ENCODE measurements around the gene SNX1.

SNX1 gene

DNA sequence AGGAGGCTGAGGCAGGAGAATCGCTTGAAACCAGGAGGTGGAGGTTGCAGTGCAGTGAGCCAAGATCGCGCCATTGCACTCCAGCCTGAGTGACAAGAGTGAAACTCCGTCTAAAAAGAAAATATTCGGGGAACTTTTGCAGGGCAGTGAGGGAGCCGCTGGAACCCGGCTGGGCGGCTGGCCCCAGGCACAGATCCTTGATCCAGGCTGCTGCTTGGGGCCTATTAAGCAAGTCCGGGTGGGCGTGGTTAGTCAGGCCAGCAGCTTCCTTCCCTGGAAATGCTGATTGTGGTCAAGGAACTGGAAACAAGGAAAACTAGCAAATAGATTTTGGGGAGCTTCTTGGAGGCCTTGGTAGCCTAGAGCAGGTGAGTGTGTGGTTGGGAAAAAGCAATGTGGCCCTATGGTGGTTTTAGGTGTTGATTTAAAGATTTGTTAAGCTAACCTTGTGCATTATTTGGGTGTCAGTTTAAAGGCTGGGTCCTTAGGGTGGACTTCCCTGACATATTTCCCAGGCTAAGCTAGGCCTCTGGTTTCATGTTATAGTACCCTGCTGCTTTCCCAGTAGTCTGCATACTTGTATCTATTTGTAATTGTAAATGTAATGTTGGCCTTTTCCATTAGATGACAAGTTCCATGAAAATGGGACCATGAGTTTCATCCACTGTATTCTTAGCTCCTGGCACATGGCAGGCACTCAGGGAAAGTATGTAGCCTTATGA is 38.0 kb downstream of the SNX1 start:
- Histone ChIP-seq H3K36me3 (ENCODE audit: insufficient read depth, low read length) (peaks cover 86% of the 10 kb centered on the region), H3K4me1 (ENCODE audit: insufficient read depth, low read length) (no peaks in the 10 kb centered on the region), H3K9me3 (ENCODE audit: low read length) (no peaks in the 10 kb centered on the region), H3K27me3 (ENCODE audit: insufficient read depth, low read length) (no peaks in the 10 kb centered on the region), H2AFZ (ENCODE audit: low read depth, low read length) (no peak overlapping the region), H3K4me3 (ENCODE audit: low read length) (no peak overlapping the region)

DNA sequence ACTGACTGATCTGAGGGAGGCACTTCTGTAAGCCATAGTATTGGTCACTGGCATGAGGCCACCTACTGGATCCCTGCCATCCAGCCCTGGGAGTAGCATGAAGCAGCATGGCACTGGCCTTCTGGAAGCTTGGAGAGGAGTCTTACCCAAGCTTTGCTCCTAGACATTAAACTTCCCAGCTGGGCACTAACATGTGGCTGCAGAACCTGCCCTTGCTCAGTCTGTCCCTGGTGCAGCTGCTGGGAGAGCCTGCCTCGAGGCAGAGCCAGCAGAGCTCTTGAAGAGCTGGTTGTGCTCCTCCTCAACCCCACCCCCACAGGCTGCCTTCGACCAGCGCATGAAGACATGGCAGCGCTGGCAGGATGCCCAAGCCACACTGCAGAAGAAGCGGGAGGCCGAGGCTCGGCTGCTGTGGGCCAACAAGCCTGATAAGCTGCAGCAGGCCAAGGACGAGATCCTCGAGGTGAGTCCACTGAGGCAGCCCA is 38.6 kb downstream of the SNX1 start:
- no peak overlapping the region for H3K4me3 ChIP-seq (ENCODE audit: low read length)
- no peak overlapping the region for H2AFZ ChIP-seq (ENCODE audit: low read depth, low read length)
- H3K36me3 ChIP-seq (ENCODE audit: insufficient read depth, low read length): peaks cover 83% of the 10 kb centered on the region
- H3K9me3 ChIP-seq (ENCODE audit: low read length): no peaks in the 10 kb centered on the region
- H3K4me1 ChIP-seq (ENCODE audit: insufficient read depth, low read length): no peaks in the 10 kb centered on the region
- no peaks in the 10 kb centered on the region for H3K27me3 ChIP-seq (ENCODE audit: insufficient read depth, low read length)

DNA sequence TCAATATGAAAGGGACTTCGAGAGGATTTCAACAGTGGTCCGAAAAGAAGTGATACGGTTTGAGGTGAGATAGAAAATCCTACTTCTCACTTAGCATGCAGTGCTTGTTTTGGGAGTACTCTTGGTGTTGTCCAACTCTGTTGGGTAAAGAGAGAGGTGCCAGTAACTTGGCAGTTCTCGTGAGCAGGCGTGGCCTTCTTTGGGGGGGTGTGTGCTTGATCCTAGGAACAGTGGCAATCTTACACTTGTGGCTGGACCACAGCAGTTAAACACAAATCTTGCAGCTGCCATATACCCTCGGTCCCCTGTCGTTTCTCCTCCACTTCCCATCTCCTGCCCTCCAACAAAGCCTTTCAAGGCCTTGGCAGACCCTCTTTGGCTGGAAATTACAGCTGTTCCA is 40.6 kb downstream of the SNX1 start:
- H3K36me3 ChIP-seq (ENCODE audit: insufficient read depth, low read length): peaks cover 72% of the 10 kb centered on the region
- no peaks in the 10 kb centered on the region for H3K4me1 ChIP-seq (ENCODE audit: insufficient read depth, low read length)

DNA sequence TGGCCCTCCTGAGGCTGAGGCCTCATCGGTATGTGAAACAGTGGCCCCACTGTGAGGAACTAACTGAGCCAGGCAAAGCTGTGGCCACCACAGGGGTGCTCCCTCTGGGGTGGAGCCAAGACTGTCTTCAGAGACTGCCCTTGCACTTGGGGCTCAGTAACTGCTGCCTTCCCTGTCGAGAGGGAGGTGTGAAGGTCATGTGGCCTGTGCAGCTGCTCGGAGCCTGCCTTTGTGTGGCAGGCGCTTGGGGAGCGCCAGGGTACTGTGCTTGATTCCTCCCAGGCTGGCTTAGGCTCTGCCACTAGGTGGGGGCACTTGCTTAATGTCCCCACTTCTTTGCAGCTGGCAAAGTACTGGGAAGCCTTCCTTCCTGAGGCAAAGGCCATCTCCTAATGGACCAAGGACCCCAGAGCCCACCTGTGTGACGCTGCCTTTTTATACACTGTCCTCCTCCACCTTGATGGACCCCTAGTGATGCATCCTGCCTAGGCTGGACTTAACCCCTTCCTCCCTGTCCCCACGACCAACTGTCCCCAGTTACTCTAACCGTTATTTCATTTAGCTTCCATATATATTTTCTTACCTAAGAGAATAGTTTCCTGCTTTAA is 41.5 kb downstream of the SNX1 start:
- Histone ChIP-seq H3K4me3 (ENCODE audit: low read length) (no peak overlapping the region), H3K4me1 (ENCODE audit: insufficient read depth, low read length) (no peaks in the 10 kb centered on the region), H3K9me3 (ENCODE audit: low read length) (no peaks in the 10 kb centered on the region), H3K36me3 (ENCODE audit: insufficient read depth, low read length) (peaks cover 70% of the 10 kb centered on the region), H3K27me3 (ENCODE audit: insufficient read depth, low read length) (no peaks in the 10 kb centered on the region), H2AFZ (ENCODE audit: low read depth, low read length) (no peak overlapping the region)

More for the DNA sequence above, 40.6 kb downstream of the SNX1 start:
- H2AFZ ChIP-seq (ENCODE audit: low read depth, low read length): no peak overlapping the region
- H3K4me3 ChIP-seq (ENCODE audit: low read length): no peak overlapping the region
- no peaks in the 10 kb centered on the region for H3K9me3 ChIP-seq (ENCODE audit: low read length)
- no peaks in the 10 kb centered on the region for H3K27me3 ChIP-seq (ENCODE audit: insufficient read depth, low read length)

DNA sequence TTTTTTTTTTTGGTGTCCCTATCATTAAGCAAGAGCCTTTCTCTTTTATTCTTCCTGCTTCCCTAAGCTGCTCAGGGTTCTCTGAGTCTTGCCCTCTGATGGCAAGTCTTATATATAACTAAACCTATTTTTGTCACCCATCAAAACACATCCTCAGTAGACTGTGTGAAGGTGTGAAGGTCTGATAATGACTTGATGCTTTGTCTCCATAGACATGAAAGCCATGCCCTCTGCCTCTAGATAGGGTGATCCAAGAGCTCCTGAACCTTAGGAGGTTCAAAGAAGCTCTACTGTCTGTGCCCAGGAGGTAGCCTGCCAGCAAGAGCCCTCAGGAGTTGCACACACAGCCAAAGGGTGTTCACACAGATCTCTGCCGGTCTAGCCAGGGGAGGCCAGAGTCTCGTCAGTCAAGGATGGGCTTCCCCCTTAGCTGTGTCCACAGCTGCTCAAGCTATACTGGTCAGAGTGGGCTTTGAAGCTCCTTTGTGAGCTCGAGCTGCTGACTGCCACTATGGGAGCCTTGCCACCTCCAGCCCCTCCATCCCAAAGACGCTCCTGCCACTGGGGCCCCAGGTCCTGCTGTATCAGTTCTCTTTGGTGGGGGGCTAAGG is 42.7 kb downstream of the SNX1 start:
- H2AFZ ChIP-seq (ENCODE audit: low read depth, low read length): no peak overlapping the region
- no peaks in the 10 kb centered on the region for H3K4me1 ChIP-seq (ENCODE audit: insufficient read depth, low read length)
- peaks cover 69% of the 10 kb centered on the region for H3K36me3 ChIP-seq (ENCODE audit: insufficient read depth, low read length)
- H3K4me3 ChIP-seq (ENCODE audit: low read length): no peak overlapping the region
- no peaks in the 10 kb centered on the region for H3K27me3 ChIP-seq (ENCODE audit: insufficient read depth, low read length)
- H3K9me3 ChIP-seq (ENCODE audit: low read length): no peaks in the 10 kb centered on the region

DNA sequence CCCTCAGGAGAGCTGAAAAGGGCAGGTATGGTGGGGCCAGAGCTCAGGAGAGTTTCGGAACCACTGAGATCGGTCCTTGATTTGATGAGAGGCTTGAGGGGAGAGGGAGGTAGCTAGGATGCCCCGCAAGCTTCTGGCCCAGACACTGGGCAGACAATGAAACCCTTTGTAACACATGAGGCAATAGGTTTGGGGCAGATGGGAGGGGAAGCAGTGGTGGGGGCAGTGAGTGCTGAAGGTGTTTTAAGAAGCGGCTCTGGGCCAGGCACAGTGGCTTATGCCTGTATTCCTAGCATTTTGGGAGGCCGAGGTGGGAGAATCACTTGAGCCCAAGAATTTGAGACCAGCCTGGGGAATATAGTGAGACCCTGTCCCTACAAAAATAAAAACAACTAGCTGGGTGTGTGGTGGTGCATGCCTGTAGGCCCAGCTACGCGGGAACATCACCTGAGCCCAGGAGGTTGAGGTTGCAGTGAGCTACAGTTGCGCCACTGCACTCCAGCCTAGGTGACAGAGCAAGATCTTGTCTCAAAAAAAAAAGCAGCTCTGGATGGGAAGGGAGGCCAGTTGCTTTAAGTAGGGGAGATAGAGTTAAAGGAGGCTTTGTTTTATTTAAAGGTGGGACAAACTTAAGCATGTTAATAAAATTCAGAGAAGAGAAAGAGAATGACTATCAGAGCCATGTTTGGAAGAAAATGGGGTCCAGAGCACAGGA is 46.2 kb downstream of the SNX1 start:
- H3K4me3 ChIP-seq (ENCODE audit: low read length): no peak overlapping the region
- H2AFZ ChIP-seq (ENCODE audit: low read depth, low read length): no peak overlapping the region
- H3K4me1 ChIP-seq (ENCODE audit: insufficient read depth, low read length): no peaks in the 10 kb centered on the region
- H3K9me3 ChIP-seq (ENCODE audit: low read length): no peaks in the 10 kb centered on the region
- H3K27me3 ChIP-seq (ENCODE audit: insufficient read depth, low read length): no peaks in the 10 kb centered on the region
- H3K36me3 ChIP-seq (ENCODE audit: insufficient read depth, low read length): peaks cover 56% of the 10 kb centered on the region

DNA sequence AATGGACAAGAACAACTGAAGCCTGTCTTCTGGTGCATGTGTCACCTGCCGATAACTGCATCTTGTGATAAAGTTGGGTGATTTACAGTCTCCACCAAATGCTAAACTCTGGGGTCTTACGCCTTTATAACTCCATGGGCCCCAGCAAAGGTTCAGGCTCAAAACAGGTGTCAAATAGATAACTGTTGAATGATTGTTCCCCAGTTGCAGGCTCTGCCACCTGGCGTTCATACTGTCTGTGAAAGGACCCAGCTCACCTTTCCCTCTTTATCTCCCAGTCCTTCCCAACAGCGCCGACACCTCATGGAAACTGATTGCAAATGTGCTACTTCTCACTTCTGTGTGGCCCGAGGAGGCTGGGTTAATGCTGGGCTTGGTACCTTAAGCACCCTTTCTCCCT is 47.5 kb downstream of the SNX1 start:
- H2AFZ ChIP-seq (ENCODE audit: low read depth, low read length): no peak overlapping the region
- no peaks in the 10 kb centered on the region for H3K4me1 ChIP-seq (ENCODE audit: insufficient read depth, low read length)
- no peaks in the 10 kb centered on the region for H3K27me3 ChIP-seq (ENCODE audit: insufficient read depth, low read length)
- H3K4me3 ChIP-seq (ENCODE audit: low read length): no peak overlapping the region
- no peaks in the 10 kb centered on the region for H3K9me3 ChIP-seq (ENCODE audit: low read length)
- peaks cover 43% of the 10 kb centered on the region for H3K36me3 ChIP-seq (ENCODE audit: insufficient read depth, low read length)

DNA sequence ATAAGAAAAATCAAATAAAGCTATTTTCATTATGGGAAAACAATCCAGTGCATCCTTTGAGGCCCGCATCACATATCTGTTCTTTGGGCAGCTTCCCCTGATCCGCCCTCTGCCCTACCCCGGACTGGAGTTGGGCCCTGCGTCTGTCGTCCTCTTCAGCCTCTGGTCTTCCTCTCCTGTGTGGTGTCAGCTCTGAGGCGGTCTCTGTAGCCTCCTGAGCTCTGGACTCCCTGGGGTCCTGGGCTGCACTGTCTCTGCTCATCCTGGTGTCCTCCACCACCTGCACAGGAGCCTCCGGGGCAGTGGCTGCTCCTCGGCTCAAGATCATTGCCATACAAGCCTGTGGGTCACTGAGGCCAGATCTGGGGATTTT is 48.4 kb downstream of the SNX1 start:
- no peaks in the 10 kb centered on the region for H3K9me3 ChIP-seq (ENCODE audit: low read length)

DNA sequence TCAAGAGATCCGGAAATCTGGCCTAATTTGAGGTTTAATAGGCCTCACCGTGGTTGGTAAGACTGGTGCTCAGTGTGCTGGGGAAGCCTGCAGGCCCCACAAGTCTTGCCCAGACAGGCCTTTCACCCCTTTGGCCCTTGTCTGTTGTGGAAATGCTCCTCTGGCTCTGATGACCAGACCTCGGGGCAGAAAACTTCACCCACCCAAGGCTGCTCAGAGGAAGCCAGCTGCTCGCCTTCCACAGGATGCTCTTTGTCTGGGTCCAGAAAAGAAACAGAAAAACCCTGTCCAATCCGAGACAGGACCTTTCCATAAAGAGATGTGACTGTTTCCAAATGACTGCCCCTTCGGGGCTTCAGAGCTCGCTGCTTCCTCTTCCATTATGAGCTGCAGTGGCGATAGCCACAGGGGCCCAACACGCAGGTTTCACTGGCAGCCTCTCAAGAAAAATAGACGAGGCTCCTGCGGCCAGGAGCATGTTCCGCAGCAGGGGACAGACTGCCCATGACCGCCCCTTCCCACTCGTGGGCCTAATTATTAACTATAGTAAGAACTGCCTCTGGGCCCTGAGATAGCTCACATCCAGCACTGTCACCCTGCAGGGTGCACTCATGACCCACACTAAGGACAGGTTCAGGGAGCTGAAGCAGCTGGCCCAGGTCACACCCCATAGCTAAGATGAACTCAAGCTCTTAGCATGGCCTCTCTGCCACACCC is 48.9 kb downstream of the SNX1 start:
- H3K27me3 ChIP-seq (ENCODE audit: insufficient read depth, low read length): no peaks in the 10 kb centered on the region
- H3K4me1 ChIP-seq (ENCODE audit: insufficient read depth, low read length): no peaks in the 10 kb centered on the region
- H2AFZ ChIP-seq (ENCODE audit: low read depth, low read length): no peak overlapping the region
- no peaks in the 10 kb centered on the region for H3K9me3 ChIP-seq (ENCODE audit: low read length)
- H3K36me3 ChIP-seq (ENCODE audit: insufficient read depth, low read length): peaks cover 37% of the 10 kb centered on the region
- no peak overlapping the region for H3K4me3 ChIP-seq (ENCODE audit: low read length)

More for the DNA sequence above, 48.4 kb downstream of the SNX1 start:
- Histone ChIP-seq H3K4me3 (ENCODE audit: low read length) (no peak overlapping the region), H3K4me1 (ENCODE audit: insufficient read depth, low read length) (no peaks in the 10 kb centered on the region), H2AFZ (ENCODE audit: low read depth, low read length) (no peak overlapping the region), H3K27me3 (ENCODE audit: insufficient read depth, low read length) (no peaks in the 10 kb centered on the region), H3K36me3 (ENCODE audit: insufficient read depth, low read length) (peaks cover 37% of the 10 kb centered on the region)

DNA sequence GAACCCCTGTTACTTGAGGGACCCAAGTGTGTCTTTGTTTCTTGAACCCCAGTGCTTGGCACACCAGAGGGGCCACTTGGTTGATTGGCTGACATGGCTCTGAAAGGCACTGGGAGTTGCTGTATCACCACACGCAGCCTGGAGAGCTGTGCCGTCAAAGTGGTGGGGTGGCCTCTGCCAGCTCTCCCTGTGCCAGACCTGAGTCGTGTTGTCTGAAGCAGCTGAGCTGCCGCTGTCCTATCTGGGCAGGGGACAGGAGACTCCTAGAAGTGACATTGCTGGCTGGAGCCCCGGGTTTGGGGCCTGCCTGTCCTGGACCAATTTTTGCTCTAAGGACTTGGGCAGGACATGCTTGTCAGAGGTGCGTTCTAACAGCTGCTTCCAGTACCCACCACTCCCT is 50.3 kb downstream of the SNX1 start:
- Histone ChIP-seq H3K9me3 (ENCODE audit: low read length) (no peaks in the 10 kb centered on the region), H3K4me3 (ENCODE audit: low read length) (no peak overlapping the region), H2AFZ (ENCODE audit: low read depth, low read length) (no peak overlapping the region), H3K4me1 (ENCODE audit: insufficient read depth, low read length) (peaks cover under 1% of the 10 kb centered on the region), H3K36me3 (ENCODE audit: insufficient read depth, low read length) (peaks cover 33% of the 10 kb centered on the region), H3K27me3 (ENCODE audit: insufficient read depth, low read length) (peaks cover 2% of the 10 kb centered on the region)

DNA sequence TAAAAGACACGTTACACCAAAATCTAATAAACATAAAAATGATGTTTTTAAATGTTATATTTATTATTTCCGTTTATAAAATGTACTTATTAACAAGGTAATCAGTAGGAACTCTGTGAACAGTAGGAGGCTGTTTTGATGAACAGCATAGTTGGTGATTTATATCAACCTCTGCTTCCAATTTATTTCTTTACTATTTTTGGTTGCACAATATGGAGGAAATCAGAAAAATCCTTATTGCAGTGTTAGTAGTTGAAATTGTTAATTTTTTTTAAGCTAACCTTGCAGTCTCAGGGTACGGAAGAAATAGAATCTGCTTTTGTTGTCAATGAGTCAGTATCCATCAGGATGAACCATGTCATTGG is 50.7 kb downstream of the SNX1 start:
- H3K4me1 ChIP-seq (ENCODE audit: insufficient read depth, low read length): peaks cover 4% of the 10 kb centered on the region
- H2AFZ ChIP-seq (ENCODE audit: low read depth, low read length): no peak overlapping the region
- H3K9me3 ChIP-seq (ENCODE audit: low read length): no peaks in the 10 kb centered on the region
- H3K27me3 ChIP-seq (ENCODE audit: insufficient read depth, low read length): peaks cover 5% of the 10 kb centered on the region
- H3K36me3 ChIP-seq (ENCODE audit: insufficient read depth, low read length): peaks cover 28% of the 10 kb centered on the region
- no peak overlapping the region for H3K4me3 ChIP-seq (ENCODE audit: low read length)

DNA sequence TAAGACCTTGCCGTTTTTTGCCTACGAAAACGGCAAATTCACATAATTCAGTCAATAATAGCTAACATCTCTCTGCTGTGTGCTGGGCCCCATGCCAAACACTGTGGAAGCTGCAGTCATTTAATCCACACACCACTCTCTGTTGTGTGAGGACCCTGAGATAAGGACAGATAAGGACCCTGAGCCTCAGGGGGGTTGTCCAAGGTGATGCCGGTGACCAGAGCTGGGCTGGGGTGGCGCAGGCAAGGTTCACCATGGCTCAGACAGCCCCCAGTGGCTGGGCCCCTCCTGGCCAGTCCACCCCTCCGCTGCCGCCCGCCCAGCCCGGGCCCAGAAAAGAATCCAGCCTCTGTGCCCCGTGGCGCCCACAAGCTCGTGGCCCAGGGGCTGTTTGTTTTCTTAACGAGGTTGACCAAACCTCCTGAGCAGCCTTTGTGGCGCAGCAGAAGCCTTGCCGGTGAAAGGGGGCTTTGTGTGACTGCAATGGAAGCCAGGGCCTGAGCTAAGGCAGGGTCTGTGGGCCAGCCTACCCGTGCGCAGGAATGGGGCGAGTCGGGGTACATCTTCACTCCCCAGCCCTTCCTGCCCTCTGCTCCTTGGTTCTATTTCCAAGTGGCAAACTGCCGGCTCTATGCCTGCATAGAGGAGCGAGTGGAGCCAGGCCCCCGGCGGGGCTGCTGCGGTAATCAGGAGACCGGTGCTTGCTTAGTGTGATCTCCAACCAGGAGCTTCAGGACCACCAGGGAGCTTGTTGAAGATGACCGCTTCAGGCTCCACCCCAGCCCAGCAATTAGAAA is 51.3 kb downstream of the SNX1 start:
- H2AFZ ChIP-seq (ENCODE audit: low read depth, low read length): no peak overlapping the region
- no peak overlapping the region for H3K4me3 ChIP-seq (ENCODE audit: low read length)
- peaks cover 24% of the 10 kb centered on the region for H3K36me3 ChIP-seq (ENCODE audit: insufficient read depth, low read length)
- H3K4me1 ChIP-seq (ENCODE audit: insufficient read depth, low read length): peaks cover 6% of the 10 kb centered on the region
- no peaks in the 10 kb centered on the region for H3K9me3 ChIP-seq (ENCODE audit: low read length)
- H3K27me3 ChIP-seq (ENCODE audit: insufficient read depth, low read length): peaks cover 5% of the 10 kb centered on the region
